ENCODE results near the gene SSH2. TPM values are rescaled to one million over a fixed set of nuclear protein-coding genes. Genes with fewer than 3 reads are reported as not detected.
A peak's percentile ranks its signal among the peaks of the same experiment; 100 is the strongest.

Gene SSH2
- total and polyA plus RNA-seq, 2 donors (not counting 1 experiment from before 2014, with no cell fraction given), result 51.5 to 183 TPM

DNA sequence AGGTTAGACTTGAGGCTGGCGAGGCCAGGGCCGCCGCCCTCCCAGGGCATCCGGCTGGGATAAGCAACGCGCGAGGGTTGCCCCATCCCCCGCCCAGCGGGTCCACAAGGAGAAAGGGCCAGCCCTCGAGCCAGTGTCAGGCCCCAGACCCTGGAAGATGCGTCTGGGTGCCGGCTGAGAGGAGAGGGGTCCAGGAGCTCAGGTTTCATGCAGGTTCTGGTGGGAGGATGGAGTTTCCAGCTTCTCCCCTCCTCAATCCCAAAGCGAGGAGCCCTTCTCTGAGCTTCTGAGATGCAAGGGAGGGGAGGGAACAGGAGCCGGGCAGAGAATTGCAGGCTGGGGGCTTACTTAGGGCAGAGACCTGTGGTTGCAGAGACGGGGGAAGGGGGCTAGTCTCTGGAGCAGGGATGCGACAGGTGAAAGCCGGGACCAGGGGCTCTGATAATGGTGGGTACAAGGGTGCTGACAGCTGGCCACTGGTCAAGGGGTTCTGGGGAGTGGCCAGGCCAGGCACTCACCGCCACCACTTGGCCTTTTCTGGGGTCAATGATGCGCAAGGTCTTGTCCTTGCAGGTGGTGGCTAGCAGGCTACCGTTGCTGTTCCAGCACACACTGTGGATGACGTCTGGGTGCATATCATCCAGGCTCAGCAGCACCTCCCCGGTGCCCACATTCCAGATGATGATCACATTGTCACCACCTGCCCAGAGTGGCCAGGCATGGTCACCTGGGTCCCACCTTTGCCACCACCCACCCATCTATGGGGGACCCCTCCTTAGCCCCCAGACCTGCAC is 311.6 kb downstream of the SSH2 start:
- Histone ChIP-seq H3K9me3 (ENCODE audit: control extremely low read depth in 1 of 3, control insufficient read depth in 2 of 3, insufficient read depth in 1 of 3, low read length in 2 of 3) (no peaks in the 10 kb centered on the region), H3K4me3 (ENCODE audit: control extremely low read depth in 1 of 5, extremely low read depth in 1 of 5, insufficient read depth in 1 of 5, low read depth in 2 of 5, low read length in 4 of 5) (peak overlapping the region in 4 of 5 experiments; percentile 37 to 73 (median 53)), H3K4me2 (replicated peaks; ENCODE audit: low read depth, low read length, poor library complexity, severe bottlenecking) (peak overlapping the region; percentile 100), H3K9ac (ENCODE audit: low read length) (peak overlapping the region; percentile 68), H3K27ac (ENCODE audit: low read length in 2 of 2) (no peak overlapping the region), H3K79me2 (ENCODE audit: control insufficient read depth, insufficient read depth, low read length) (peaks cover 6% of the 10 kb centered on the region), H3K27me3 (replicated peaks in 1 of 4; ENCODE audit: control extremely low read depth in 1 of 4, control insufficient read depth in 3 of 4, insufficient read depth in 4 of 4, low read length in 3 of 4) (peaks cover 0 to 40% (median 12%) of the 10 kb centered on the region in 4 experiments), H3K36me3 (replicated peaks in 1 of 2; ENCODE audit: control extremely low read depth in 1 of 2, control insufficient read depth in 1 of 2, extremely low read depth in 1 of 2, insufficient read depth in 2 of 2, low read length in 1 of 2) (no peaks in the 10 kb centered on the region), H4K20me1 (ENCODE audit: control insufficient read depth, insufficient read depth, low read length, poor library complexity, severe bottlenecking) (peaks cover 41% of the 10 kb centered on the region), H2AFZ (ENCODE audit: insufficient read depth, low read depth, low read length, poor library complexity, severe bottlenecking) (peak overlapping the region; percentile 88), H3K4me1 (ENCODE audit: control insufficient read depth in 2 of 2, insufficient read depth in 2 of 2, low read length in 2 of 2) (peaks cover 57 to 66% of the 10 kb centered on the region in 2 donors)
- WGBS (ENCODE audit: insufficient coverage), result 43% methylated on average over 20 of the region's 22 CpGs
- H3K27me3 Mint-ChIP-seq, result peaks cover 5% of the 10 kb centered on the region
- no peaks in the 10 kb centered on the region for H3K9me3 Mint-ChIP-seq (ENCODE audit: insufficient read depth)
- ATAC-seq (ENCODE audit: low read depth) (no peak), DNase-seq (peak; percentile 26)
- intact Hi-C loops (cut with micrococcal nuclease), result loop anchor here (1.0 to 10.0 kb wide), 3 partner anchors 38 to 324 kb away; partner anchors contain the start of gene NUFIP2
- ChIA-PET POLR2A (interaction anchor here (0.6 to 1.6 kb wide), 5 partner anchors 21 to 312 kb away, joined by 3 to 12 read pairs (median 5); partner anchors contain the start of gene SSH2), CTCF (interaction anchor here (0.7 to 15.4 kb wide), 30 partner anchors 9 to 475 kb away, joined by 3 to 336 read pairs (median 7); partner anchors contain the start of genes ABHD15, ANKRD13B, GIT1 and NUFIP2)
- peak overlapping the region; percentile 90 for H3K4me3 Mint-ChIP-seq
- peaks cover 56% of the 10 kb centered on the region for H3K4me1 Mint-ChIP-seq
- H3K27ac Mint-ChIP-seq, result no peak overlapping the region
- no peak for TF ChIP-seq EZH2 (IDR thresholded peaks at IDR 0.05; ENCODE audit: borderline replicate concordance, insufficient read depth, low read depth, low read length, poor library complexity, severe bottlenecking)
- TF ChIP-seq, protein P1, sequence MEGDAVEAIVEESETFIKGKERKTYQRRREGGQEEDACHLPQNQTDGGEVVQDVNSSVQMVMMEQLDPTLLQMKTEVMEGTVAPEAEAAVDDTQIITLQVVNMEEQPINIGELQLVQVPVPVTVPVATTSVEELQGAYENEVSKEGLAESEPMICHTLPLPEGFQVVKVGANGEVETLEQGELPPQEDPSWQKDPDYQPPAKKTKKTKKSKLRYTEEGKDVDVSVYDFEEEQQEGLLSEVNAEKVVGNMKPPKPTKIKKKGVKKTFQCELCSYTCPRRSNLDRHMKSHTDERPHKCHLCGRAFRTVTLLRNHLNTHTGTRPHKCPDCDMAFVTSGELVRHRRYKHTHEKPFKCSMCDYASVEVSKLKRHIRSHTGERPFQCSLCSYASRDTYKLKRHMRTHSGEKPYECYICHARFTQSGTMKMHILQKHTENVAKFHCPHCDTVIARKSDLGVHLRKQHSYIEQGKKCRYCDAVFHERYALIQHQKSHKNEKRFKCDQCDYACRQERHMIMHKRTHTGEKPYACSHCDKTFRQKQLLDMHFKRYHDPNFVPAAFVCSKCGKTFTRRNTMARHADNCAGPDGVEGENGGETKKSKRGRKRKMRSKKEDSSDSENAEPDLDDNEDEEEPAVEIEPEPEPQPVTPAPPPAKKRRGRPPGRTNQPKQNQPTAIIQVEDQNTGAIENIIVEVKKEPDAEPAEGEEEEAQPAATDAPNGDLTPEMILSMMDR (IDR thresholded peaks at IDR 0.05), result peak; percentile 20

All from B cell (primary cell).